Coronary artery (tissue), 2 donors: ENCODE data around the gene CNOT10.

ENCODE experiments used
- DNase-seq: peaks from one replicate; pipeline ENCODE4 v3.0.0-alpha.2; 2017; ENCODE audit warnings: low spot score
- H3K27ac ChIP-seq, 2 donors: fragments of 200-600 bp; sonication (generic); one replicate each; pipeline ENCODE4 v1.5.1; 2016 to 2019
- H3K4me3 ChIP-seq: fragments of 200-600 bp; sonication (generic); 2 replicates; pipeline ENCODE4 v1.5.1; 2016; ENCODE audit warnings: mild to moderate bottlenecking, moderate library complexity
- CTCF ChIP-seq: fragments of 200-600 bp; sonication (generic); IDR thresholded peaks from one replicate; pipeline ENCODE4 v1.5.1; 2019; ENCODE audit warnings: antibody characterized with exemption

CNOT10 gene

GRCh38 chr3:32822609-32823498, 137.9 kb downstream of the CNOT10 start:
- no peak overlapping the region for H3K4me3 ChIP-seq
- no peak for TF ChIP-seq CTCF
- DNase-seq: no peak
- H3K27ac ChIP-seq: no peak overlapping the region
